WTC11 (cell line): ENCODE results near the gene ANKS6. TPM values are rescaled to one million over a fixed set of nuclear protein-coding genes. Genes with fewer than 3 reads are reported as not detected.
A peak's percentile ranks its signal among the peaks of the same experiment; 100 is the strongest.

Experiments
- ATAC-seq: fragments of 200-7000 bp; cut with Tn5 transposase; 2 replicates; pipeline ENCODE4 v1.10.0; 2021; ENCODE audit warnings: mild to moderate bottlenecking, moderate library complexity
- CTCF ChIA-PET: fragments of 300-600 bp; sonication (Branson Sonifier 250); formaldehyde crosslinking; loops from one replicate; lab custom pipeline; 2021; ENCODE audit warnings: antibody characterized with exemption; lab: Charles Lee
- POLR2A ChIA-PET: fragments of 350-600 bp; sonication (Branson Sonifier 250); formaldehyde crosslinking; loops from one replicate; lab custom pipeline; 2021; ENCODE audit warnings: antibody characterized with exemption; lab: Charles Lee
- DNase-seq: peaks from one replicate; pipeline ENCODE4 v3.0.0; 2021; ENCODE audit warnings: low spot score
- H3K27ac Mint-ChIP-seq: 2 replicates; pipeline ENCODE4 v1.8.0; 2021; ENCODE audit warnings: mixed read lengths
- H3K27me3 Mint-ChIP-seq: 2 replicates; pipeline ENCODE4 v1.8.0; 2021; ENCODE audit warnings: low read depth, mild to moderate bottlenecking, moderate library complexity, mixed read lengths
- H3K36me3 Mint-ChIP-seq: 2 replicates; pipeline ENCODE4 v1.8.0; 2021; ENCODE audit warnings: mixed read lengths
- H3K4me1 Mint-ChIP-seq: 2 replicates; pipeline ENCODE4 v1.8.0; 2022; ENCODE audit warnings: mixed read lengths
- H3K4me3 Mint-ChIP-seq: 2 replicates; pipeline ENCODE4 v1.8.0; 2021; ENCODE audit warnings: mild to moderate bottlenecking, moderate library complexity, mixed read lengths
- H3K9me3 Mint-ChIP-seq: 2 replicates; pipeline ENCODE4 v1.8.0; 2021; ENCODE audit warnings: mixed read lengths
- ATF6 ChIP-seq: sonication (generic); formaldehyde crosslinking; IDR thresholded peaks from 2 replicates; pipeline ENCODE4 v1.8.1; 2023; ENCODE audit warnings: mild to moderate bottlenecking, missing genetic modification reagents
- CREM ChIP-seq: sonication (generic); formaldehyde crosslinking; IDR thresholded peaks from 2 replicates; pipeline ENCODE4 v1.8.1; 2022; ENCODE audit warnings: mild to moderate bottlenecking, missing genetic modification reagents, moderate library complexity
- EMX1 ChIP-seq: fragments of 250-450 bp; sonication (Bioruptor Pico); IDR thresholded peaks from 2 replicates; pipeline ENCODE4 v1.8.0; 2021; ENCODE audit warnings: mild to moderate bottlenecking
- FOXK1 ChIP-seq: sonication (generic); formaldehyde crosslinking; IDR thresholded peaks from 2 replicates; pipeline ENCODE4 v1.8.0; 2022; ENCODE audit warnings: mild to moderate bottlenecking, moderate library complexity, missing genetic modification reagents
- FOXP1 ChIP-seq: sonication (generic); formaldehyde crosslinking; IDR thresholded peaks from 2 replicates; pipeline ENCODE4 v1.8.0; 2022; ENCODE audit warnings: missing genetic modification reagents, mild to moderate bottlenecking, moderate library complexity, borderline replicate concordance
- IRF1 ChIP-seq: sonication (generic); formaldehyde crosslinking; IDR thresholded peaks from 2 replicates; pipeline ENCODE4 v1.8.0; 2023; ENCODE audit warnings: missing genetic modification reagents
- KAT7 ChIP-seq: sonication (generic); formaldehyde crosslinking; IDR thresholded peaks from 2 replicates; pipeline ENCODE4 v1.8.1; 2023; ENCODE audit warnings: missing genetic modification reagents, mild to moderate bottlenecking, borderline replicate concordance
- MXD4 ChIP-seq: fragments of 250-450 bp; sonication (Bioruptor Pico); IDR thresholded peaks from 2 replicates; pipeline ENCODE4 v1.8.0; 2021; ENCODE audit warnings: mild to moderate bottlenecking, moderate library complexity, borderline replicate concordance
- MYBL2 ChIP-seq: sonication (generic); formaldehyde crosslinking; IDR thresholded peaks from 2 replicates; pipeline ENCODE4 v1.8.1; 2023; ENCODE audit warnings: mild to moderate bottlenecking, moderate library complexity, missing genetic modification reagents
- NFE2L1 ChIP-seq: sonication (generic); formaldehyde crosslinking; IDR thresholded peaks from 2 replicates; pipeline ENCODE4 v1.8.1; 2023; ENCODE audit warnings: missing genetic modification reagents
- PREB ChIP-seq: sonication (generic); formaldehyde crosslinking; IDR thresholded peaks from 2 replicates; pipeline ENCODE4 v1.8.1; 2022; ENCODE audit warnings: mild to moderate bottlenecking, missing genetic modification reagents, moderate library complexity, borderline replicate concordance
- SMAD4 ChIP-seq: sonication (generic); formaldehyde crosslinking; IDR thresholded peaks from 2 replicates; pipeline ENCODE4 v1.8.0; 2022; ENCODE audit warnings: mild to moderate bottlenecking, missing genetic modification reagents
- SP1 ChIP-seq: sonication (generic); formaldehyde crosslinking; conservative IDR thresholded peaks from 2 replicates; pipeline ENCODE4 v1.8.1; 2022; ENCODE audit warnings: missing genetic modification reagents
- STAT6 ChIP-seq: sonication (generic); formaldehyde crosslinking; conservative IDR thresholded peaks from 2 replicates; pipeline ENCODE4 v1.8.1; 2023; ENCODE audit warnings: mild to moderate bottlenecking, low read depth, missing genetic modification reagents, moderate library complexity
- ZBTB21 ChIP-seq: sonication (generic); formaldehyde crosslinking; IDR thresholded peaks from 2 replicates; pipeline ENCODE4 v1.8.1; 2023; ENCODE audit warnings: mild to moderate bottlenecking, missing genetic modification reagents, borderline replicate concordance
- ZNF232 ChIP-seq: sonication (generic); formaldehyde crosslinking; IDR thresholded peaks from 2 replicates; pipeline ENCODE4 v1.8.0; 2022; ENCODE audit warnings: mild to moderate bottlenecking, missing genetic modification reagents
- ZNF425 ChIP-seq: fragments of 250-450 bp; sonication (Bioruptor Pico); conservative IDR thresholded peaks from 2 replicates; pipeline ENCODE4 v1.9.0; 2021; ENCODE audit warnings: mild to moderate bottlenecking
- ZNF671 ChIP-seq: fragments of 250-450 bp; sonication (Bioruptor Pico); IDR thresholded peaks from 2 replicates; pipeline ENCODE4 v1.8.0; 2021; ENCODE audit warnings: mild to moderate bottlenecking
- total RNA-seq: library from RNA; stranded (reverse); gene quantifications from 3 replicates; pipeline ENCODE4 v1.2.3, GENCODE V29; 2021

ANKS6 gene
- total RNA-seq, 1 experiment from 2014 or later, result 65.1 TPM

GRCh38 chr9:98796364-98797101 lies at the start of gene ANKS6 (continued):
- TF ChIP-seq STAT6 (no peak), SMAD4 (CRISPR knock-in tag) (no peak), ZNF425 (CRISPR knock-in tag) (no peak), ZNF671 (CRISPR knock-in tag) (peak; percentile 71; the same call in 1 of the 2 replicates), ZNF232 (CRISPR knock-in tag) (no peak), ZBTB21 (no peak), CREM (CRISPR knock-in tag) (no peak), FOXP1 (CRISPR knock-in tag) (peak; percentile 11; the same call in 1 of the 2 replicates), EMX1 (CRISPR knock-in tag) (peak; percentile 81), NFE2L1 (no peak), KAT7 (CRISPR knock-in tag) (no peak; the same call in 1 of the 2 replicates), FOXK1 (peak; percentile 43; the same call in 1 of the 2 replicates), IRF1 (CRISPR knock-in tag) (no peak), ATF6 (CRISPR knock-in tag) (no peak), SP1 (CRISPR knock-in tag) (peak; percentile 59; the same call in 1 of the 2 replicates), MYBL2 (CRISPR knock-in tag) (0 out of 2 replicates have a peak, but pooled peaks have one; percentile 7), MXD4 (peak; percentile 77; the same call in 1 of the 2 replicates), PREB (CRISPR knock-in tag) (no peak)

GRCh38 chr9:98846081-98846480 lies 49.7 kb upstream of the ANKS6 start:
- peaks cover 12% of the 10 kb centered on the region for H3K4me1 Mint-ChIP-seq
- no peaks in the 10 kb centered on the region for H3K27me3 Mint-ChIP-seq
- H3K9me3 Mint-ChIP-seq, result no peaks in the 10 kb centered on the region
- DNase-seq (no peak), ATAC-seq (no peak)
- ChIA-PET CTCF (no interaction called here), POLR2A (no interaction called here)
- no peak overlapping the region for H3K27ac Mint-ChIP-seq
- H3K36me3 Mint-ChIP-seq, result peaks cover 8% of the 10 kb centered on the region
- no peak for TF ChIP-seq FOXP1 (CRISPR knock-in tag)
- TF ChIP-seq, all 79 proteins: peak for 0
- no peak overlapping the region for H3K4me3 Mint-ChIP-seq
